ENCODE measurements around the gene TFPI.
A peak's percentile ranks its signal among the peaks of the same experiment; 100 is the strongest.

TFPI gene

DNA sequence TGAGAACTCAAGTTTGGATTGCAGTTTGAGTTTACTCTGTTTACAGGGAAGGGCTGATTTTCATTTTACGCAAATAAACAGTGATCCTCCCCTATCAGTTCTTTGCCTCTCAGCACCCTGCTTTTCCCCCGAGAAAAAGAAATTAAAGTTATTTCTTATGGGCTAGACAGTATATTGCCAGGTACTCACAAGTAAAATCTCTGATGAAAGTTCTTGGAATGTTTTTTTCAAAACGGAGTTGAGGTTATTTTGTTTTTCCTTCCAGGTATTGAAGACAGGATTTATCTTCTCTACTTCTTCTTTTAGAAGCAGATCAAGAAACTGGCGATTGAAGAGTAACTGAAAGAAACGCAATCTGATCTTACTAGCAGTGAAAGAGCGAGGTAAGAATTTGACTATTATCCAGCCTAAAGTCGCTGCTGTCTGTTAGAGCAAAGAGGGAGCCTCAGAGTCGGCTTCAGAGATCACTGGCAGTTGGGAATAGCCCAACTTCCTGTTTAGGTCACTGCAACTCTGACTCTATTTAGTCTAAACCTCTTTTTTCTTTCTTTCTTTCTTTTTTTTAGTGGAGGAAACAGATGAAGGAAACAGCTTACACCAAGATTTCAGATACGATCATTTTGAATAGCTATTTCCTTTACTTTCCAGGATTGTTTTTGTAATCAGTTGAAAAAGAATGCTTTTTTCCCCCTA, at the start of gene TFPI:
Gene TFPI, minus strand, starts transcription at position 425 of the 693 bp plus-strand sequence. CDS start 50,667 bp downstream, outside the sequence.
- H3K9me3 ChIP-seq = no peaks in the 10 kb centered on the region
- no peaks in the 10 kb centered on the region for H3K27me3 ChIP-seq
- H3K36me3 ChIP-seq = no peaks in the 10 kb centered on the region
- TF ChIP-seq, protein P1, sequence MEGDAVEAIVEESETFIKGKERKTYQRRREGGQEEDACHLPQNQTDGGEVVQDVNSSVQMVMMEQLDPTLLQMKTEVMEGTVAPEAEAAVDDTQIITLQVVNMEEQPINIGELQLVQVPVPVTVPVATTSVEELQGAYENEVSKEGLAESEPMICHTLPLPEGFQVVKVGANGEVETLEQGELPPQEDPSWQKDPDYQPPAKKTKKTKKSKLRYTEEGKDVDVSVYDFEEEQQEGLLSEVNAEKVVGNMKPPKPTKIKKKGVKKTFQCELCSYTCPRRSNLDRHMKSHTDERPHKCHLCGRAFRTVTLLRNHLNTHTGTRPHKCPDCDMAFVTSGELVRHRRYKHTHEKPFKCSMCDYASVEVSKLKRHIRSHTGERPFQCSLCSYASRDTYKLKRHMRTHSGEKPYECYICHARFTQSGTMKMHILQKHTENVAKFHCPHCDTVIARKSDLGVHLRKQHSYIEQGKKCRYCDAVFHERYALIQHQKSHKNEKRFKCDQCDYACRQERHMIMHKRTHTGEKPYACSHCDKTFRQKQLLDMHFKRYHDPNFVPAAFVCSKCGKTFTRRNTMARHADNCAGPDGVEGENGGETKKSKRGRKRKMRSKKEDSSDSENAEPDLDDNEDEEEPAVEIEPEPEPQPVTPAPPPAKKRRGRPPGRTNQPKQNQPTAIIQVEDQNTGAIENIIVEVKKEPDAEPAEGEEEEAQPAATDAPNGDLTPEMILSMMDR (IDR thresholded peaks at IDR 0.05) = no peak
- no peak within 1 kb of the TSS for H3K27ac ChIP-seq
- H3K4me3 ChIP-seq (ENCODE audit: low read depth in 1 of 2, low read length in 1 of 2) = peak within 1 kb of the TSS in 1 of 2 experiments; percentile 21
- H3K4me1 ChIP-seq (ENCODE audit: control insufficient read depth in 1 of 2, insufficient read depth in 1 of 2, low read depth in 1 of 2, low read length in 1 of 2) = peaks cover 0 to 13% of the 10 kb centered on the region in 2 experiments

DNA sequence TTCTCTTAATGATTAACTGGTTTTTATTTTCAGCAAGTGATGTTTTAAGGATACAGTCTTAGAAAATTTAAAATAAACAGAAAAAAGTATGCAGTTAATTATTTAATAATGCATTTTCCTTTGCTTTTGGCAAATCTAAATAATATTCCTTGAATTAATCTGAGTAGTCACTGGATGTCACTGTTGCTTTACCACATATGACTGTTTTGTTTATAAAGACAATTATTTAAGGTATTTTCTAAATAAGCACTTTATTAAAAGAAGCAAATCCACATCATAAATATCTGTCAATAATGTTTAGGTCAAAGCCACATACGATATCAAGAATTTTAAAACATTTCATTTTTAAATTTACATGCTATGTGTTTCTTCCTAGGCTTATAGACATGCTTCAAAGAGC, 40.6 kb upstream of the TFPI start:
- Histone ChIP-seq H3K27ac (no peak overlapping the region), H3K4me1 (ENCODE audit: control insufficient read depth in 1 of 2, insufficient read depth in 1 of 2, low read depth in 1 of 2, low read length in 1 of 2) (no peaks in the 10 kb centered on the region), H3K27me3 (no peaks in the 10 kb centered on the region), H3K4me3 (ENCODE audit: low read depth in 1 of 2, low read length in 1 of 2) (no peak overlapping the region), H3K9me3 (no peaks in the 10 kb centered on the region), H3K36me3 (no peaks in the 10 kb centered on the region)
- TF ChIP-seq, protein P1 (IDR thresholded peaks at IDR 0.05) = no peak

DNA sequence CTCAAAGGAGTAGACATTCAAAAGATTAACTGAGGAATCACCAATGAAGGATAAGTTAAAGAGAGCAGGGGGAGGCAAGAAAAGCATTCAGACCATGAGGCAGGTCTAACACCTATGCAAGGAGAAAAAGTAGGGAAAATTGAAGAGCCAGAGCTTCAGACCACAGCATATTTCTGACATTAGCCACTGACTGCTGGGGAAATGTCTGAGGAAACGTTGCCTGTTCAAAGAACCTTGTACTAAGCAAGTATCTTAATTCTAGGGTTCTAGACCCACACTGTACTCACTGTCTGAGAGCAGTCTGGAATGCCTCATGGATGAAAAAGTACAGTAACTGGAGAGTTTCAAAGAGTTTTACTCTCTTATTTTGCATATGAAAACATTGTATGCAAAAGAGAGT, 39.5 kb upstream of the TFPI start:
- H3K4me1 ChIP-seq (ENCODE audit: control insufficient read depth in 1 of 2, insufficient read depth in 1 of 2, low read depth in 1 of 2, low read length in 1 of 2) = no peaks in the 10 kb centered on the region
- H3K9me3 ChIP-seq = no peaks in the 10 kb centered on the region
- H3K27me3 ChIP-seq = no peaks in the 10 kb centered on the region
- no peaks in the 10 kb centered on the region for H3K36me3 ChIP-seq
- no peak overlapping the region for H3K4me3 ChIP-seq (ENCODE audit: low read depth in 1 of 2, low read length in 1 of 2)
- H3K27ac ChIP-seq = no peak overlapping the region
- TF ChIP-seq, protein P1 (IDR thresholded peaks at IDR 0.05) = no peak

DNA sequence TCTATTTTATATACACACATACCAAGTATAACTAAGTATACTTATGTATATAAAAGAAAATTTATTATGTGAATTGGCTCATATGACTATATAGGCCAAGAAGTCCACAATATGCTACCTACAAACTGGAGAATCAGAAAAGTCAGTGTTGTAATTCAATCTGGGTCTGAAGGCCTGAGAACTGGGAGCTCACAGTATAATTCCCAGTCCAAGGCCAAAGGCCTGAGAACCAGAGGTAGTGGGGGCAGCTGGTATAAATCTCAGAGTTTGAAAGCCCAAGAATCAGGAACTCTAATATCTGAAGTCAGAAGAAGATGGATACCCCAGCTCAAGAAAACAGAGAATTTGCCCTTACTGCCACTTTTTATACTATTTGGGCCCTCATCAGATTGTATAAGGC, 38.9 kb upstream of the TFPI start:
- Histone ChIP-seq H3K4me3 (ENCODE audit: low read depth in 1 of 2, low read length in 1 of 2) (no peak overlapping the region), H3K36me3 (no peaks in the 10 kb centered on the region), H3K27ac (no peak overlapping the region), H3K4me1 (ENCODE audit: control insufficient read depth in 1 of 2, insufficient read depth in 1 of 2, low read depth in 1 of 2, low read length in 1 of 2) (no peaks in the 10 kb centered on the region), H3K27me3 (no peaks in the 10 kb centered on the region), H3K9me3 (no peaks in the 10 kb centered on the region)
- TF ChIP-seq, protein P1 (IDR thresholded peaks at IDR 0.05) = no peak

DNA sequence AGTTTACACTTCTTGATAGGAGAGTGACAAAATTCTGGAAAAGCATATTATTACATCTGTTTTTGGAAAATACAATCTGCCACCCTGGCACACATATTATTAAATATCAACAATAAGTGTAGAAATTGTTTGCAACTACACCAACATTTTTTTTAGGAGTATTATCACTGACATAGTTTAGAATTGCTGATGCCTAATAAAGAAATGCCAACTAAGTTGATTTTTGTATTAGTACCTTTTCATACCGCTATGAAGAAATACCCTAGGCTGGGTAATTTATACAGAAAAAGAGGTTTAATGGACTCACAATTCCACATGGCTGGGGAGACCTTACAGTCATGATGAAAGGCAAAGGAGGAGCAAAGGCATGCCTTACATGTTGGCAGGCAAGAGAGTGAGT, 35.9 kb upstream of the TFPI start:
- no peak overlapping the region for H3K27ac ChIP-seq
- H3K4me3 ChIP-seq (ENCODE audit: low read depth in 1 of 2, low read length in 1 of 2) = no peak overlapping the region
- no peaks in the 10 kb centered on the region for H3K9me3 ChIP-seq
- no peaks in the 10 kb centered on the region for H3K27me3 ChIP-seq
- H3K36me3 ChIP-seq = no peaks in the 10 kb centered on the region
- TF ChIP-seq, protein P1 (IDR thresholded peaks at IDR 0.05) = no peak
- peaks cover 2 to 10% of the 10 kb centered on the region in 2 experiments for H3K4me1 ChIP-seq (ENCODE audit: control insufficient read depth in 1 of 2, insufficient read depth in 1 of 2, low read depth in 1 of 2, low read length in 1 of 2)

All from neutrophil (primary cell).